Liver (tissue), 9 donors: Measurements from ENCODE around the gene SDHB. TPM values are rescaled to one million over a fixed set of nuclear protein-coding genes. Genes with fewer than 3 reads are reported as not detected.

Experiments
- DNase-seq: peaks from one replicate; pipeline ENCODE4 v3.0.0-alpha.2; 2017; ENCODE audit warnings: low spot score
- H3K27ac ChIP-seq, 2 donors: one replicate each; pipeline ENCODE4 v1.7.0; 2013; ENCODE audit warnings: inconsistent platforms in 2 of 2, low read length in 2 of 2, control low read depth in 1 of 2, low read depth in 1 of 2, mild to moderate bottlenecking in 1 of 2
- H3K27me3 ChIP-seq, 4 donors: one replicate each; pipeline versions ENCODE4 v1.6.1 to v1.7.0; 2013; ENCODE audit warnings: low read length in 3 of 4, inconsistent platforms in 1 of 4, mild to moderate bottlenecking in 1 of 4, moderate library complexity in 1 of 4; ENCODE audit not compliant: control insufficient read depth in 4 of 4, insufficient read depth in 4 of 4
- H3K36me3 ChIP-seq, 4 donors: one replicate each; pipeline versions ENCODE4 v1.6.1 to v1.7.0; 2013; ENCODE audit warnings: low read length in 3 of 4, mild to moderate bottlenecking in 3 of 4, low read depth in 1 of 4, moderate library complexity in 1 of 4; ENCODE audit not compliant: control insufficient read depth in 4 of 4, insufficient read depth in 3 of 4
- H3K4me1 ChIP-seq, 4 donors: one replicate each; pipeline versions ENCODE4 v1.6.1 to v1.7.0; 2013; ENCODE audit warnings: low read length in 3 of 4, mild to moderate bottlenecking in 3 of 4, moderate library complexity in 1 of 4; ENCODE audit not compliant: control insufficient read depth in 4 of 4, insufficient read depth in 4 of 4
- H3K4me3 ChIP-seq, 3 donors: one replicate each; pipeline versions ENCODE4 v1.6.1 to v1.7.0; 2013; ENCODE audit warnings: low read length in 3 of 3, control low read depth in 1 of 3, low read depth in 1 of 3, mild to moderate bottlenecking in 1 of 3
- H3K9ac ChIP-seq, 2 donors: one replicate each; pipeline ENCODE4 v1.7.0; 2013; ENCODE audit warnings: low read length in 2 of 2, mild to moderate bottlenecking in 2 of 2, moderate library complexity in 2 of 2, control low read depth in 1 of 2, low read depth in 1 of 2
- H3K9me3 ChIP-seq, 4 donors: one replicate each; pipeline versions ENCODE4 v1.6.1 to v1.7.0; 2013; ENCODE audit warnings: low read length in 3 of 4; ENCODE audit not compliant: control insufficient read depth in 4 of 4
- ATF3 ChIP-seq: IDR thresholded peaks from 2 replicates; pipeline ENCODE4 v1.6.1; 2016; ENCODE audit warnings: antibody characterized with exemption
- EGR1 ChIP-seq, 2 donors: IDR thresholded peaks; 2 replicates each; pipeline ENCODE4 v1.6.1; 2016 to 2018; ENCODE audit warnings: antibody characterized with exemption in 2 of 2, low read depth in 2 of 2
- FOXA2 ChIP-seq: IDR thresholded peaks from 2 replicates; pipeline ENCODE4 v1.6.1; 2016; ENCODE audit warnings: antibody characterized with exemption
- HNF4A ChIP-seq, 2 donors: conservative IDR thresholded peaks; 2 replicates each; pipeline ENCODE4 v1.6.1; 2016; ENCODE audit warnings: antibody characterized with exemption in 2 of 2, mild to moderate bottlenecking in 2 of 2
- HNF4G ChIP-seq: IDR thresholded peaks from 2 replicates; pipeline ENCODE4 v1.6.1; 2016; ENCODE audit warnings: antibody characterized with exemption
- JUND ChIP-seq, 2 donors: IDR thresholded peaks; 2 replicates each; pipeline ENCODE4 v1.6.1; 2016; ENCODE audit warnings: antibody characterized with exemption in 2 of 2
- NR2F2 ChIP-seq: IDR thresholded peaks from 2 replicates; pipeline ENCODE4 v1.6.1; 2016; ENCODE audit warnings: antibody characterized with exemption
- RAD21 ChIP-seq, 2 donors: IDR thresholded peaks; 2 replicates each; pipeline ENCODE4 v1.6.1; 2016; ENCODE audit warnings: antibody characterized with exemption in 2 of 2, mild to moderate bottlenecking in 2 of 2
- SP1 ChIP-seq: IDR thresholded peaks from 2 replicates; pipeline ENCODE4 v1.6.1; 2018; ENCODE audit warnings: antibody characterized with exemption, mild to moderate bottlenecking
- TAF1 ChIP-seq: conservative IDR thresholded peaks from 2 replicates; pipeline ENCODE4 v1.6.1; 2016; ENCODE audit warnings: antibody characterized with exemption, mild to moderate bottlenecking
- YY1 ChIP-seq: IDR thresholded peaks from 2 replicates; pipeline ENCODE4 v1.6.1; 2016; ENCODE audit warnings: antibody characterized with exemption, mild to moderate bottlenecking
- whole genome bisulfite sequencing: extraction: QIAGEN DNeasy Blood & Tissue Kit; methylation state at CpG from one replicate; pipeline ENCODE4 v1.1.7; 2013; 5-methylcytosine and 5-hydroxymethylcytosine counted together
- polyA plus RNA-seq, 2 donors: library from polyadenylated mRNA; stranded (reverse) in 1 of 2; unstranded in 1 of 2; fragments of 200-250 nt in 1 of 2; fragments of >200 nt in 1 of 2; fragmentation: Nextera tagmentation in 1 of 2; extraction: Ambion mirVana in 1 of 2; gene quantifications; one replicate each; pipeline versions ENCODE4 v1.2.1 to v1.2.3, GENCODE V29; 2013 to 2015
- total RNA-seq, 2 donors: library from RNA; depleted of rRNA; stranded (reverse); fragments of >200 nt; gene quantifications; one replicate each; pipeline ENCODE4 v1.2.3, GENCODE V29; 2014
- TF ChIP-seq, protein P1 (sequence below): IDR thresholded peaks from 2 replicates; pipeline ENCODE4 v1.6.1; 2016; ENCODE audit warnings: antibody characterized with exemption, mild to moderate bottlenecking
- donor health status: healthy.
- donor health status: healthy.
- donor health status: healthy.
- donor health status: healthy.
- donor health status: healthy.

Gene SDHB
- total and polyA plus RNA-seq, 4 donors: 73.9 to 279 (median 172) TPM

DNA sequence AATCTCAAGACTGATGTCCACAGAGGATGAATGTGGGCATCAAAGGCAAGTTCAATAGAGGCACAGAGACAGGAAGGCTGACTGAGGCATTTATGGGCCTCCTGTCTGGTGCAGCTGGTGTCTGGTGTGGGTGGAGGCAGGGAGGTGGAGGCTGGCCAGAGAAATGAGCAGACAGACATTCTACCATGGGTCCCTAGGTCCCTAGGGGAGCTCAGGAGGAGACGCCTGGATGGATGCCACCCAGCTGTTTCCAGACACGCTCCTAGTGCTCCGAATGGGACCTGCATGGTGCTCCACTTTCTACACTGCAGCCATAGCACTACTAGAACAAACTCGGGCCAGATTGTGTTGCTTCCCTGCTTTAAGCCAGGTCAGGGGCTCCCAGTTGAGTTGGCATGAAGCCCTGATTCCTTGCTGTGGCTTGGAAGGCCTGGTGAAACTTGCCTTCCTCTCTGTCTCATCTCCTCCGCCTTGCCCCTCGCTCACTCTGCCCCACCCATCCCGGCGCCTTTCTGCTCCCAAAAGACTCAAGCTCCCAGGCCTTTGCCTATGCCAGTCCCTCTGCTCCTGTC is 40.1 kb upstream of the SDHB start:
- H3K36me3 ChIP-seq: no peaks in the 10 kb centered on the region
- H3K27ac ChIP-seq: no peak overlapping the region
- no peak overlapping the region for H3K9ac ChIP-seq
- peaks cover 0 to 2% (median under 1%) of the 10 kb centered on the region in 4 donors for H3K4me1 ChIP-seq
- DNase-seq: no peak
- H3K4me3 ChIP-seq: no peak overlapping the region
- no peaks in the 10 kb centered on the region for H3K27me3 ChIP-seq
- peaks cover 0 to 1% (median 0%) of the 10 kb centered on the region in 4 donors for H3K9me3 ChIP-seq
- 90% methylated on average over 8 of the region's 8 CpGs for WGBS
- TF ChIP-seq HNF4G: no peak
- no peak for TF ChIP-seq YY1
- no peak for TF ChIP-seq EGR1 (IDR thresholded peaks at IDR 0.05; ENCODE audit: low read depth in 2 of 2)
- no peak for TF ChIP-seq TAF1
- TF ChIP-seq FOXA2: no peak
- no peak for TF ChIP-seq JUND (IDR thresholded peaks at IDR 0.05)
- TF ChIP-seq NR2F2: no peak

DNA sequence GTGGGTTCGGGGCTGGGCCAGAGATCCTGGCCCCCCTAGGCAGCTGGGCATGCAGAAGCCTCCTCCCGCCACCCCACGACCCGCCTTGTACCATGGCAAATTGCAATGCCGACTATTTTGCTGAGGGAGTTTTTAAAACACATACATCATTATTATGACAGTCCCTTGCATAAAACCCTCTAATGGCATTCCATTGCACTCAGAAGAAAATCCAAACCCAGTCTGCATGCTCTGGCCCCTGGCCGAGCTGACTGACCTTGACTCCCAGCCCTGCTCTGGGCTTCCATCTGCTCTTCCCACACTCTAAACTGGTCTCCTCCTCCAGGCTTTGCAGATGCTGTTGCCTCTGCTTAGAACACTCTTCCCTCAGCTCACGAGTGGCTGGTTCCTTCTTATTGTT is 37.4 kb upstream of the SDHB start:
- TF ChIP-seq, protein P1, sequence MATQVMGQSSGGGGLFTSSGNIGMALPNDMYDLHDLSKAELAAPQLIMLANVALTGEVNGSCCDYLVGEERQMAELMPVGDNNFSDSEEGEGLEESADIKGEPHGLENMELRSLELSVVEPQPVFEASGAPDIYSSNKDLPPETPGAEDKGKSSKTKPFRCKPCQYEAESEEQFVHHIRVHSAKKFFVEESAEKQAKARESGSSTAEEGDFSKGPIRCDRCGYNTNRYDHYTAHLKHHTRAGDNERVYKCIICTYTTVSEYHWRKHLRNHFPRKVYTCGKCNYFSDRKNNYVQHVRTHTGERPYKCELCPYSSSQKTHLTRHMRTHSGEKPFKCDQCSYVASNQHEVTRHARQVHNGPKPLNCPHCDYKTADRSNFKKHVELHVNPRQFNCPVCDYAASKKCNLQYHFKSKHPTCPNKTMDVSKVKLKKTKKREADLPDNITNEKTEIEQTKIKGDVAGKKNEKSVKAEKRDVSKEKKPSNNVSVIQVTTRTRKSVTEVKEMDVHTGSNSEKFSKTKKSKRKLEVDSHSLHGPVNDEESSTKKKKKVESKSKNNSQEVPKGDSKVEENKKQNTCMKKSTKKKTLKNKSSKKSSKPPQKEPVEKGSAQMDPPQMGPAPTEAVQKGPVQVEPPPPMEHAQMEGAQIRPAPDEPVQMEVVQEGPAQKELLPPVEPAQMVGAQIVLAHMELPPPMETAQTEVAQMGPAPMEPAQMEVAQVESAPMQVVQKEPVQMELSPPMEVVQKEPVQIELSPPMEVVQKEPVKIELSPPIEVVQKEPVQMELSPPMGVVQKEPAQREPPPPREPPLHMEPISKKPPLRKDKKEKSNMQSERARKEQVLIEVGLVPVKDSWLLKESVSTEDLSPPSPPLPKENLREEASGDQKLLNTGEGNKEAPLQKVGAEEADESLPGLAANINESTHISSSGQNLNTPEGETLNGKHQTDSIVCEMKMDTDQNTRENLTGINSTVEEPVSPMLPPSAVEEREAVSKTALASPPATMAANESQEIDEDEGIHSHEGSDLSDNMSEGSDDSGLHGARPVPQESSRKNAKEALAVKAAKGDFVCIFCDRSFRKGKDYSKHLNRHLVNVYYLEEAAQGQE: no peak
- TF ChIP-seq HNF4A (conservative IDR thresholded peaks at IDR 0.05): no peak
- TF ChIP-seq NR2F2: peak; percentile 39
- TF ChIP-seq RAD21 (IDR thresholded peaks at IDR 0.05): no peak
- Histone ChIP-seq H3K9me3 (peaks cover 0 to 1% (median 0%) of the 10 kb centered on the region in 4 donors), H3K4me3 (no peak overlapping the region), H3K27ac (no peak overlapping the region), H3K27me3 (no peaks in the 10 kb centered on the region), H3K4me1 (no peaks in the 10 kb centered on the region), H3K36me3 (no peaks in the 10 kb centered on the region), H3K9ac (no peak overlapping the region)
- WGBS: 83% methylated on average over 7 of the region's 7 CpGs
- no peak for DNase-seq

DNA sequence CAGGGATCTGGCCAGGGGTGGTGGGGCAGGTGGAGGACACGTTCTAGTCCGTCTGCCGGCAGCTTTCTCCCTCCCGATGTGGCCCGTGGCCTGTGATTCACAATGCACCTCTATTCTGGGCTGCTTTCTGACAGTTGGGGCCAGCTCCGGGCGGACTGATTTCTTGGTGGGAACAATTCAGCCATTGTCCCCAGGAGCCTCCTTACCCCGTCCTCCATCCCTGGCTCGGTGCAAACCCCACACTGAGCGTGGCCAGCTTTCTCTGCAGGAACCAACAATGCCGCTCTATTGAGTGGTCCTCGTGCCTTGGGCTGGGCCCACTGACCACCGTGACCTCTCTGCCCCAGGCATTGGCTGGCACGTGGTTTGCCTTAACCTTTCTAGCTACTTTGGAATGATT is 35.7 kb upstream of the SDHB start:
- Histone ChIP-seq H3K9me3 (peaks cover 0 to 1% (median 0%) of the 10 kb centered on the region in 4 donors), H3K36me3 (no peaks in the 10 kb centered on the region), H3K4me1 (no peaks in the 10 kb centered on the region), H3K4me3 (no peak overlapping the region), H3K9ac (no peak overlapping the region), H3K27ac (no peak overlapping the region), H3K27me3 (no peaks in the 10 kb centered on the region)
- TF ChIP-seq NR2F2: no peak
- no peak for TF ChIP-seq JUND (IDR thresholded peaks at IDR 0.05)
- no peak for TF ChIP-seq RAD21 (IDR thresholded peaks at IDR 0.05)
- TF ChIP-seq EGR1 (IDR thresholded peaks at IDR 0.05; ENCODE audit: low read depth in 2 of 2): no peak
- TF ChIP-seq, protein P1: no peak
- no peak for TF ChIP-seq ATF3
- no peak for TF ChIP-seq TAF1
- TF ChIP-seq SP1: no peak
- TF ChIP-seq YY1: no peak
- no peak for DNase-seq
- WGBS: 95% methylated on average over 14 of the region's 14 CpGs
